AG08396 (cell line): ENCODE measurements around the gene KTI12.

ENCODE experiments used
- DNase-seq: peaks from one replicate; pipeline ENCODE4 v3.0.0; 2012; ENCODE audit warnings: low spot score, mixed read lengths

Gene KTI12

DNA sequence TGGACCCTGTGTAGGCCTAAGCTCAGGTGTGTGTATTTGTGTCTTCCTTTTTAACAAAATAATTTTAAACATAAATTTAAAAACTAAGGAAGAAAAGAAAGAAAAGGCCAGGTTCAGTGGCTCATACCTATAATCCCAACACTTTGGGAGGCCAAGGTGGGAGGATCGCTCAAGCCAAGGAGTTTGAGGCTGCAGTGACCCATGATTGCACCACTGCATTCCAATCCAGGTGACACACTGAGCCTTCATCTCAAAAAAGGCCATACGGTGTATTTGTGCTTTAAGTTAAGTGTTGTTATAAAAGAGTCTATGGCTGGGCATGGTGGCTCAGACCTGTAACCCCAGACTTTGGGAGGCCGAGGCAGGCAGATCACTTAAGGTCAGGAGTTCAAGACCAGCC, 51.4 kb downstream of the KTI12 start:
- DNase-seq, result no peak
